ENCODE data around the gene KRT2. TPM values are rescaled to one million over a fixed set of nuclear protein-coding genes. Genes with fewer than 3 reads are reported as not detected.

The KRT2 gene
- total and polyA plus RNA-seq, 2 of the 8 experiments (the other 6 are each of a cell fraction or from before 2014, with no cell fraction given), result not detected

DNA sequence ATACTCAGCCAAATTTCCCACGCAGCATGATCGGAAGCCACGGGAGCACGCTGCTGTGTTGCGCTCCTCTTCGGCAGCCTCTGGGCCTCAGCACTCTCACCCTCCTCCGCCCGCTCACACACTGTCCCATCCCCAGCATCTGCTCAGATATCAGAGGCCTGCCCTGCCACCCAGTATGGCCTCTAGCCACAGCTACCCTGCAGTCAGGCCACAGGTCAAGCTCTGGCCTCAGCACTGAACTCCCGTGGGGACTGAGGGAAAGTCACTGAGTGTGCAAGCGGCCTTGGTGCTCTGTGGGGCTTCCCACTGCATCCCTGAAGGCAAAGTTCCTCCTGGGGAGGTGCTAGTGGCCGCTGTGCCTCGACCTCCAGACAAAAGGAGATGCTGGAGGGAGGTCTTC lies 49.3 kb upstream of the KRT2 start:
- H3K79me1 ChIP-seq (ENCODE audit: low read depth, low read length), result no peaks in the 10 kb centered on the region; the same call in 1 of the 2 replicates
- CTCF ChIA-PET (ENCODE audit: partially characterized antibody), result interaction anchor here (1.2 to 1.5 kb wide), 2 partner anchors 9 to 14 kb away, joined by 3 to 7 read pairs; no protein-coding TSS in a partner anchor
- no peak for FAIRE-seq
- TF ChIP-seq KDM5A (IDR thresholded peaks at IDR 0.05; ENCODE audit: low read length) (no peak), TCF12 (IDR thresholded peaks at IDR 0.05; ENCODE audit: low read depth, low read length) (no peak), RAD21 (IDR thresholded peaks at IDR 0.05 in 1 of 2, conservative IDR thresholded peaks at IDR 0.05 in 1 of 2; ENCODE audit: low read depth in 2 of 2, low read length in 2 of 2) (no peak), POLR2AphosphoS5 (IDR thresholded peaks at IDR 0.05; ENCODE audit: low read depth, low read length) (no peak), YY1 (IDR thresholded peaks at IDR 0.05; ENCODE audit: low read depth, low read length) (no peak), SP4 (IDR thresholded peaks at IDR 0.05; ENCODE audit: low read length) (no peak), RBBP5 (IDR thresholded peaks at IDR 0.05; ENCODE audit: borderline replicate concordance, low read depth, low read length) (no peak), HDAC2 (IDR thresholded peaks at IDR 0.05; ENCODE audit: borderline replicate concordance in 1 of 2, low read depth in 2 of 2, low read length in 2 of 2) (no peak), POLR2A (IDR thresholded peaks at IDR 0.05; ENCODE audit: control extremely low read depth in 1 of 2, low read depth in 2 of 2, low read length in 2 of 2) (no peak), KDM1A (IDR thresholded peaks at IDR 0.05; ENCODE audit: borderline replicate concordance, low read length) (no peak), SP2 (IDR thresholded peaks at IDR 0.05; ENCODE audit: low read length) (no peak), SIX5 (IDR thresholded peaks at IDR 0.05; ENCODE audit: low read depth, low read length) (no peak), TBP (IDR thresholded peaks at IDR 0.05; ENCODE audit: low read depth, low read length) (no peak), BACH1 (IDR thresholded peaks at IDR 0.05; ENCODE audit: low read length) (no peak)
- TF ChIP-seq, protein P1, sequence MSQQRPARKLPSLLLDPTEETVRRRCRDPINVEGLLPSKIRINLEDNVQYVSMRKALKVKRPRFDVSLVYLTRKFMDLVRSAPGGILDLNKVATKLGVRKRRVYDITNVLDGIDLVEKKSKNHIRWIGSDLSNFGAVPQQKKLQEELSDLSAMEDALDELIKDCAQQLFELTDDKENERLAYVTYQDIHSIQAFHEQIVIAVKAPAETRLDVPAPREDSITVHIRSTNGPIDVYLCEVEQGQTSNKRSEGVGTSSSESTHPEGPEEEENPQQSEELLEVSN (IDR thresholded peaks at IDR 0.05), result no peak

More for the DNA sequence above, 49.3 kb upstream of the KRT2 start:
- Histone ChIP-seq H3K4ac (replicated peaks; ENCODE audit: insufficient read length, low read depth, low read length) (no peak overlapping the region), H3K79me2 (ENCODE audit: control insufficient read depth in 1 of 2, insufficient read depth in 2 of 2, low read length in 2 of 2) (no peaks in the 10 kb centered on the region), H3K4me2 (ENCODE audit: insufficient read depth in 1 of 2, low read depth in 2 of 2, low read length in 2 of 2) (no peak overlapping the region), H3K14ac (ENCODE audit: insufficient read length) (no peak overlapping the region), H3K56ac (replicated peaks; ENCODE audit: insufficient read length, low read depth, low read length) (no peak overlapping the region), H3K23me2 (ENCODE audit: low read depth, low read length) (peaks cover 4% of the 10 kb centered on the region; the same call in 1 of the 2 replicates), H4K91ac (replicated peaks; ENCODE audit: insufficient read length, low read length) (no peak overlapping the region), H3K27ac (ENCODE audit: low read depth, low read length) (no peak overlapping the region), H2BK15ac (ENCODE audit: low read length) (no peak overlapping the region), H3K9me3 (ENCODE audit: insufficient read depth in 2 of 2, low read depth in 1 of 2, low read length in 1 of 2) (no peaks in the 10 kb centered on the region), H2BK12ac (ENCODE audit: low read depth, low read length) (no peak overlapping the region), H2BK5ac (ENCODE audit: low read depth, low read length) (no peak overlapping the region), H3K4me1 (replicated peaks in 1 of 4; ENCODE audit: control insufficient read depth in 3 of 4, insufficient read depth in 4 of 4, low read length in 3 of 4) (no peaks in the 10 kb centered on the region; a peak in 1 of 7 replicates), H3K9ac (replicated peaks in 1 of 4; ENCODE audit: extremely low read depth in 1 of 4, low read depth in 3 of 4, low read length in 3 of 4) (no peak overlapping the region), H4K5ac (ENCODE audit: insufficient read length, low read depth, low read length) (no peak overlapping the region), H3K18ac (ENCODE audit: extremely low read depth, low read length) (no peak overlapping the region), H3K4me3 (ENCODE audit: extremely low read depth in 1 of 4, insufficient read depth in 2 of 4, low read depth in 3 of 4, low read length in 4 of 4) (no peak overlapping the region), H3K27me3 (replicated peaks in 1 of 4; ENCODE audit: control insufficient read depth in 3 of 4, extremely low read depth in 1 of 4, insufficient read depth in 3 of 4, low read length in 3 of 4) (no peaks in the 10 kb centered on the region; a peak in 1 of 7 replicates), H4K8ac (ENCODE audit: extremely low read depth, insufficient read depth, low read length) (no peak overlapping the region), H2BK20ac (ENCODE audit: low read length) (no peak overlapping the region), H2AK5ac (ENCODE audit: low read depth, low read length) (no peak overlapping the region), H4K20me1 (replicated peaks in 1 of 2; ENCODE audit: control insufficient read depth in 1 of 2, insufficient read depth in 2 of 2, low read length in 2 of 2) (no peaks in the 10 kb centered on the region), H3K36me3 (ENCODE audit: control insufficient read depth in 2 of 4, insufficient read depth in 4 of 4, low read length in 3 of 4) (no peaks in the 10 kb centered on the region), H2BK120ac (replicated peaks; ENCODE audit: low read depth, low read length) (no peak overlapping the region), H2AFZ (ENCODE audit: low read length) (no peak overlapping the region), H3K23ac (ENCODE audit: insufficient read length) (no peak overlapping the region)
- 78% methylated on average over 10 of the region's 12 CpGs; no CpG with 5 or more reads in 1 of the 2 experiments for WGBS, 2 experiments (ENCODE audit: extremely low coverage in 1 of 2, insufficient coverage in 1 of 2, insufficient read length in 1 of 2, insufficient replicate concordance in 2 of 2, low coverage in 1 of 2, low lambda C conversion rate in 2 of 2, missing lambda C conversion rate in 1 of 2)
- no peak for DNase-seq (ENCODE audit: low read depth in 1 of 2, low spot score in 2 of 2)
- POLR2A ChIA-PET (ENCODE audit: partially characterized antibody), result no interaction called here
